WTC11 (cell line): ENCODE measurements around the gene NAT9. TPM values are rescaled to one million over a fixed set of nuclear protein-coding genes. Genes with fewer than 3 reads are reported as not detected.

Experiments used
- ATAC-seq: fragments of 200-7000 bp; cut with Tn5 transposase; 2 replicates; pipeline ENCODE4 v1.10.0; 2021; ENCODE audit warnings: mild to moderate bottlenecking, moderate library complexity
- CTCF ChIA-PET: fragments of 300-600 bp; sonication (Branson Sonifier 250); formaldehyde crosslinking; loops from one replicate; lab custom pipeline; 2021; ENCODE audit warnings: antibody characterized with exemption; lab: Charles Lee
- POLR2A ChIA-PET: fragments of 350-600 bp; sonication (Branson Sonifier 250); formaldehyde crosslinking; loops from one replicate; lab custom pipeline; 2021; ENCODE audit warnings: antibody characterized with exemption; lab: Charles Lee
- DNase-seq: peaks from one replicate; pipeline ENCODE4 v3.0.0; 2021; ENCODE audit warnings: low spot score
- H3K27ac Mint-ChIP-seq: 2 replicates; pipeline ENCODE4 v1.8.0; 2021; ENCODE audit warnings: mixed read lengths
- H3K27me3 Mint-ChIP-seq: 2 replicates; pipeline ENCODE4 v1.8.0; 2021; ENCODE audit warnings: low read depth, mild to moderate bottlenecking, moderate library complexity, mixed read lengths
- H3K36me3 Mint-ChIP-seq: 2 replicates; pipeline ENCODE4 v1.8.0; 2021; ENCODE audit warnings: mixed read lengths
- H3K4me1 Mint-ChIP-seq: 2 replicates; pipeline ENCODE4 v1.8.0; 2022; ENCODE audit warnings: mixed read lengths
- H3K4me3 Mint-ChIP-seq: 2 replicates; pipeline ENCODE4 v1.8.0; 2021; ENCODE audit warnings: mild to moderate bottlenecking, moderate library complexity, mixed read lengths
- H3K9me3 Mint-ChIP-seq: 2 replicates; pipeline ENCODE4 v1.8.0; 2021; ENCODE audit warnings: mixed read lengths
- CBFB ChIP-seq: sonication (generic); formaldehyde crosslinking; IDR thresholded peaks from 2 replicates; pipeline ENCODE4 v1.8.1; 2022; ENCODE audit warnings: mild to moderate bottlenecking, low read depth, missing genetic modification reagents
- EMX1 ChIP-seq: fragments of 250-450 bp; sonication (Bioruptor Pico); IDR thresholded peaks from 2 replicates; pipeline ENCODE4 v1.8.0; 2021; ENCODE audit warnings: mild to moderate bottlenecking
- ETV6 ChIP-seq: sonication (generic); formaldehyde crosslinking; IDR thresholded peaks from 2 replicates; pipeline ENCODE4 v1.8.1; 2022; ENCODE audit warnings: mild to moderate bottlenecking, missing genetic modification reagents
- FOXP1 ChIP-seq: sonication (generic); formaldehyde crosslinking; IDR thresholded peaks from 2 replicates; pipeline ENCODE4 v1.8.0; 2022; ENCODE audit warnings: missing genetic modification reagents, mild to moderate bottlenecking, moderate library complexity, borderline replicate concordance
- GABPB1 ChIP-seq: sonication (generic); formaldehyde crosslinking; IDR thresholded peaks from 2 replicates; pipeline ENCODE4 v1.8.1; 2023; ENCODE audit warnings: mild to moderate bottlenecking, missing genetic modification reagents
- GTF2I ChIP-seq: fragments of 250-450 bp; sonication (Bioruptor Pico); conservative IDR thresholded peaks from 2 replicates; pipeline ENCODE4 v1.4.0; 2021; ENCODE audit warnings: mild to moderate bottlenecking
- KAT7 ChIP-seq: sonication (generic); formaldehyde crosslinking; IDR thresholded peaks from 2 replicates; pipeline ENCODE4 v1.8.1; 2023; ENCODE audit warnings: missing genetic modification reagents, mild to moderate bottlenecking, borderline replicate concordance
- OVOL2 ChIP-seq: fragments of 250-450 bp; sonication (Bioruptor Pico); IDR thresholded peaks from 2 replicates; pipeline ENCODE4 v1.9.0; 2021; ENCODE audit warnings: mild to moderate bottlenecking, borderline replicate concordance
- SOX15 ChIP-seq: fragments of 250-450 bp; sonication (Bioruptor Pico); IDR thresholded peaks from 2 replicates; pipeline ENCODE4 v1.9.0; 2021; ENCODE audit warnings: mild to moderate bottlenecking
- ZNF121 ChIP-seq: sonication (generic); formaldehyde crosslinking; IDR thresholded peaks from 2 replicates; pipeline ENCODE4 v1.8.0; 2023; ENCODE audit warnings: missing genetic modification reagents
- ZNF138 ChIP-seq: sonication (generic); formaldehyde crosslinking; conservative IDR thresholded peaks from 2 replicates; pipeline ENCODE4 v1.8.1; 2022; ENCODE audit warnings: mild to moderate bottlenecking, moderate library complexity, missing genetic modification reagents
- ZNF671 ChIP-seq: fragments of 250-450 bp; sonication (Bioruptor Pico); IDR thresholded peaks from 2 replicates; pipeline ENCODE4 v1.8.0; 2021; ENCODE audit warnings: mild to moderate bottlenecking
- total RNA-seq: library from RNA; stranded (reverse); gene quantifications from 3 replicates; pipeline ENCODE4 v1.2.3, GENCODE V29; 2021
- TF ChIP-seq, protein P1 (sequence below): sonication (generic); formaldehyde crosslinking; IDR thresholded peaks from 2 replicates; pipeline ENCODE4 v1.8.1; 2022; ENCODE audit warnings: low read depth, mild to moderate bottlenecking, moderate library complexity, missing genetic modification reagents, borderline replicate concordance
- TF ChIP-seq, protein P2 (sequence below): sonication (generic); formaldehyde crosslinking; IDR thresholded peaks from 2 replicates; pipeline ENCODE4 v1.8.1; 2022; ENCODE audit warnings: mild to moderate bottlenecking, missing genetic modification reagents, moderate library complexity, borderline replicate concordance
- TF ChIP-seq, protein P3 (sequence below): sonication (generic); formaldehyde crosslinking; IDR thresholded peaks from 2 replicates; pipeline ENCODE4 v1.8.1; 2023; ENCODE audit warnings: mild to moderate bottlenecking, moderate library complexity, missing genetic modification reagents
- TF ChIP-seq, protein P4 (sequence below): sonication (generic); formaldehyde crosslinking; IDR thresholded peaks from 2 replicates; pipeline ENCODE4 v1.8.1; 2022; ENCODE audit warnings: low read depth, missing genetic modification reagents, borderline replicate concordance
- TF ChIP-seq, protein P5 (sequence below): sonication (generic); formaldehyde crosslinking; conservative IDR thresholded peaks from 2 replicates; pipeline ENCODE4 v1.8.1; 2022; ENCODE audit warnings: mild to moderate bottlenecking, missing genetic modification reagents
- TF ChIP-seq, protein P6 (sequence below): sonication (generic); formaldehyde crosslinking; IDR thresholded peaks from 2 replicates; pipeline ENCODE4 v1.8.1; 2023; ENCODE audit warnings: mild to moderate bottlenecking, missing genetic modification reagents

The NAT9 gene
- total RNA-seq, 1 experiment from 2014 or later, result 67.1 TPM

DNA sequence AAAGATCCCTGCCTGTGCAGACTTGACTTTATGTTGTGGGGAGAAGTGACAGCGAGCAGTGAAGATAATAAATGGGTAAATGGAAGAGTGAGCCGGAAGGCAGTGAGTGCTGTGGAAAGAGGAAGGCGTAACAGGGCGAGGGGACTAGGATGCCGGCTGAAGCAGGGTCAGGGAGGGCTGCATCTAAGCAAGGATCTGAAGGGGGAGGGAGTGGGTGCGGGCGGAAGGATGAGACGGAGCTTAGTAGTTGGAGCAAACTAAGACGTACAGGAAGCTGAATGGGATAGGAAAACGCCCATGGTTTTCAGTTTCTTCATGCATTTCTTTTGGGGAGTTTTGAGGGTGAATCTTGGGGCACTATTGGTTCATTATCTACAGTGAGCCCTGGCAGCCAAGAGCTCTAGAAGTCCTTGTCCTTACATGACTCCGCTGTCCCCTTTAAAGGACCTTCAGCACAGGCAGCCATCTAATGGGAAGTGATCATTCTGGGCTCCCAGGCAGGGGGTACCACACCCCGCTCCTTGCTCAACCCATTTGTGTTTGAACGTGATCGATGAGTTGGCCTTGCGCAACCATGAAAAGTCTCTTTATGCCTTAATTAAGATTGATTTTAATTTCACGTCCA, 10.4 kb upstream of the NAT9 start (continued):
- TF ChIP-seq, protein P1, sequence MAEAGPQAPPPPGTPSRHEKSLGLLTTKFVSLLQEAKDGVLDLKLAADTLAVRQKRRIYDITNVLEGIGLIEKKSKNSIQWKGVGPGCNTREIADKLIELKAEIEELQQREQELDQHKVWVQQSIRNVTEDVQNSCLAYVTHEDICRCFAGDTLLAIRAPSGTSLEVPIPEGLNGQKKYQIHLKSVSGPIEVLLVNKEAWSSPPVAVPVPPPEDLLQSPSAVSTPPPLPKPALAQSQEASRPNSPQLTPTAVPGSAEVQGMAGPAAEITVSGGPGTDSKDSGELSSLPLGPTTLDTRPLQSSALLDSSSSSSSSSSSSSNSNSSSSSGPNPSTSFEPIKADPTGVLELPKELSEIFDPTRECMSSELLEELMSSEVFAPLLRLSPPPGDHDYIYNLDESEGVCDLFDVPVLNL (CRISPR knock-in tag), result no peak
- TF ChIP-seq GTF2I (CRISPR knock-in tag), result no peak
- TF ChIP-seq, protein P2, sequence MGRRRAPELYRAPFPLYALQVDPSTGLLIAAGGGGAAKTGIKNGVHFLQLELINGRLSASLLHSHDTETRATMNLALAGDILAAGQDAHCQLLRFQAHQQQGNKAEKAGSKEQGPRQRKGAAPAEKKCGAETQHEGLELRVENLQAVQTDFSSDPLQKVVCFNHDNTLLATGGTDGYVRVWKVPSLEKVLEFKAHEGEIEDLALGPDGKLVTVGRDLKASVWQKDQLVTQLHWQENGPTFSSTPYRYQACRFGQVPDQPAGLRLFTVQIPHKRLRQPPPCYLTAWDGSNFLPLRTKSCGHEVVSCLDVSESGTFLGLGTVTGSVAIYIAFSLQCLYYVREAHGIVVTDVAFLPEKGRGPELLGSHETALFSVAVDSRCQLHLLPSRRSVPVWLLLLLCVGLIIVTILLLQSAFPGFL (CRISPR knock-in tag), result no peak
- TF ChIP-seq, all 79 proteins: peak for 0

DNA sequence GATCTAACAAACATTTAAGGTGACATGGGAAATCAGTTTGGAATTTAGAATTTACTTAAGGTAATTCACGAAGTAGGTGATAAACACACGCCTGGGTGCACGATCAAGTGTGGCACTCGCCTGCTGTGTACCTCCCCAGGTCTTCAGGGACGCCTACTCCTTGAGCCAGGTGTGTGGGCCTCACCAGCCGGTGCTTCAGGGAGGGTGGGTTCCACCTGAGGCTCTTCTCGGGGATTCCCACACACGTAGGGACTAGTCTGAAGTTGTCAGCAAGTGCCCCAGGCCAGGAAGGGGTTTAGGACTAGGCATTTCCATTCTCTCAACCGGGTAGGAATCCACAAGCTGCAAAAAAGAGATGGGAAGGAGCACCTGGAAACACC, 9.8 kb upstream of the NAT9 start:
- Mint-ChIP-seq H3K4me3 (no peak overlapping the region), H3K9me3 (no peaks in the 10 kb centered on the region), H3K36me3 (peaks cover 7% of the 10 kb centered on the region; the same call in 1 of the 2 replicates), H3K27ac (no peak overlapping the region), H3K4me1 (peaks cover 26% of the 10 kb centered on the region), H3K27me3 (no peaks in the 10 kb centered on the region)
- CTCF ChIA-PET, result interaction anchor here (1.0 to 4.2 kb wide), 3 partner anchors 36 to 129 kb away, joined by 3 to 39 read pairs (median 3); no protein-coding TSS in a partner anchor
- ATAC-seq (no peak), DNase-seq (no peak)
- TF ChIP-seq, protein P3, sequence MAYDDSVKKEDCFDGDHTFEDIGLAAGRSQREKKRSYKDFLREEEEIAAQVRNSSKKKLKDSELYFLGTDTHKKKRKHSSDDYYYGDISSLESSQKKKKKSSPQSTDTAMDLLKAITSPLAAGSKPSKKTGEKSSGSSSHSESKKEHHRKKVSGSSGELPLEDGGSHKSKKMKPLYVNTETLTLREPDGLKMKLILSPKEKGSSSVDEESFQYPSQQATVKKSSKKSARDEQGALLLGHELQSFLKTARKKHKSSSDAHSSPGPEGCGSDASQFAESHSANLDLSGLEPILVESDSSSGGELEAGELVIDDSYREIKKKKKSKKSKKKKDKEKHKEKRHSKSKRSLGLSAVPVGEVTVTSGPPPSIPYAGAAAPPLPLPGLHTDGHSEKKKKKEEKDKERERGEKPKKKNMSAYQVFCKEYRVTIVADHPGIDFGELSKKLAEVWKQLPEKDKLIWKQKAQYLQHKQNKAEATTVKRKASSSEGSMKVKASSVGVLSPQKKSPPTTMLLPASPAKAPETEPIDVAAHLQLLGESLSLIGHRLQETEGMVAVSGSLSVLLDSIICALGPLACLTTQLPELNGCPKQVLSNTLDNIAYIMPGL, result no peak
- no peak for TF ChIP-seq FOXP1 (CRISPR knock-in tag)
- TF ChIP-seq ZNF121 (CRISPR knock-in tag), result no peak
- no peak for TF ChIP-seq ZNF671
- no peak for TF ChIP-seq ETV6
- TF ChIP-seq EMX1 (CRISPR knock-in tag), result no peak
- TF ChIP-seq KAT7 (CRISPR knock-in tag), result no peak
- no peak for TF ChIP-seq SOX15 (CRISPR knock-in tag)
- TF ChIP-seq OVOL2 (CRISPR knock-in tag), result no peak
- no peak for TF ChIP-seq GTF2I (CRISPR knock-in tag)
- no peak for TF ChIP-seq CBFB
- TF ChIP-seq GABPB1, result no peak
- TF ChIP-seq, protein P4, sequence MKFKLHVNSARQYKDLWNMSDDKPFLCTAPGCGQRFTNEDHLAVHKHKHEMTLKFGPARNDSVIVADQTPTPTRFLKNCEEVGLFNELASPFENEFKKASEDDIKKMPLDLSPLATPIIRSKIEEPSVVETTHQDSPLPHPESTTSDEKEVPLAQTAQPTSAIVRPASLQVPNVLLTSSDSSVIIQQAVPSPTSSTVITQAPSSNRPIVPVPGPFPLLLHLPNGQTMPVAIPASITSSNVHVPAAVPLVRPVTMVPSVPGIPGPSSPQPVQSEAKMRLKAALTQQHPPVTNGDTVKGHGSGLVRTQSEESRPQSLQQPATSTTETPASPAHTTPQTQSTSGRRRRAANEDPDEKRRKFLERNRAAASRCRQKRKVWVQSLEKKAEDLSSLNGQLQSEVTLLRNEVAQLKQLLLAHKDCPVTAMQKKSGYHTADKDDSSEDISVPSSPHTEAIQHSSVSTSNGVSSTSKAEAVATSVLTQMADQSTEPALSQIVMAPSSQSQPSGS (CRISPR knock-in tag), result no peak
- TF ChIP-seq, protein P5, sequence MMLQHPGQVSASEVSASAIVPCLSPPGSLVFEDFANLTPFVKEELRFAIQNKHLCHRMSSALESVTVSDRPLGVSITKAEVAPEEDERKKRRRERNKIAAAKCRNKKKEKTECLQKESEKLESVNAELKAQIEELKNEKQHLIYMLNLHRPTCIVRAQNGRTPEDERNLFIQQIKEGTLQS (CRISPR knock-in tag), result no peak
- TF ChIP-seq, protein P6, sequence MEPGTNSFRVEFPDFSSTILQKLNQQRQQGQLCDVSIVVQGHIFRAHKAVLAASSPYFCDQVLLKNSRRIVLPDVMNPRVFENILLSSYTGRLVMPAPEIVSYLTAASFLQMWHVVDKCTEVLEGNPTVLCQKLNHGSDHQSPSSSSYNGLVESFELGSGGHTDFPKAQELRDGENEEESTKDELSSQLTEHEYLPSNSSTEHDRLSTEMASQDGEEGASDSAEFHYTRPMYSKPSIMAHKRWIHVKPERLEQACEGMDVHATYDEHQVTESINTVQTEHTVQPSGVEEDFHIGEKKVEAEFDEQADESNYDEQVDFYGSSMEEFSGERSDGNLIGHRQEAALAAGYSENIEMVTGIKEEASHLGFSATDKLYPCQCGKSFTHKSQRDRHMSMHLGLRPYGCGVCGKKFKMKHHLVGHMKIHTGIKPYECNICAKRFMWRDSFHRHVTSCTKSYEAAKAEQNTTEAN, result no peak
- no peak for TF ChIP-seq ZNF138 (CRISPR knock-in tag)
- POLR2A ChIA-PET, result no interaction called here
